Stimulated activated CD4-positive, alpha-beta T cell treated with anti-CD3 and anti-CD28 coated beads, Interleukin-15, amount 100 ng/mL, for 24 hours (primary cell): ENCODE results near the gene MAN1C1.

Experiments
- DNase-seq: peaks from one replicate; pipeline ENCODE4 v3.0.0-alpha.2; 2020

The MAN1C1 gene

GRCh38 chr1:25743164-25744139 lies 126.9 kb downstream of the MAN1C1 start:
- no peak for DNase-seq

DNA sequence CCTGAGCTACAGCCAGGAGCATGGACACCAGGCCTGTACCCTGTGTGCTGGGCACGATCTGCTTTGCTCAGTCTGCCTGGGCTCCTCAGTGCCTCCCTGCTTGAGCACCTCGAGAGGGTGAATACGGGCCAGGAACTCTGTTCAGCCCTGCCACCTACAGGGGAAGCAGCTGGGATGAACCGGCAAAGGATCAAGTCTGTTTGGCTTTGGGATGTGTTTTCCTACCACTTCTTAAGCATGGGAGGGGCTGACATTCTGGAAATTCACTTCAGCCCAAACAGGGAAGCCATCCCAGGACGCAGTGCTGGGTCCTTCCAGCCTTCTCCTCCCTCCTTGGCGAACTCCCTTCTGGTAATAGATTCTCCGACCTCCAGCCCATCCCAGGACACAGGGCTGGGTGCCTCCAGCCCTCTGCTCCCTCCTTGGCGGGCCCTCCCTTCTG lies 127.6 kb downstream of the MAN1C1 start:
- DNase-seq, result no peak

DNA sequence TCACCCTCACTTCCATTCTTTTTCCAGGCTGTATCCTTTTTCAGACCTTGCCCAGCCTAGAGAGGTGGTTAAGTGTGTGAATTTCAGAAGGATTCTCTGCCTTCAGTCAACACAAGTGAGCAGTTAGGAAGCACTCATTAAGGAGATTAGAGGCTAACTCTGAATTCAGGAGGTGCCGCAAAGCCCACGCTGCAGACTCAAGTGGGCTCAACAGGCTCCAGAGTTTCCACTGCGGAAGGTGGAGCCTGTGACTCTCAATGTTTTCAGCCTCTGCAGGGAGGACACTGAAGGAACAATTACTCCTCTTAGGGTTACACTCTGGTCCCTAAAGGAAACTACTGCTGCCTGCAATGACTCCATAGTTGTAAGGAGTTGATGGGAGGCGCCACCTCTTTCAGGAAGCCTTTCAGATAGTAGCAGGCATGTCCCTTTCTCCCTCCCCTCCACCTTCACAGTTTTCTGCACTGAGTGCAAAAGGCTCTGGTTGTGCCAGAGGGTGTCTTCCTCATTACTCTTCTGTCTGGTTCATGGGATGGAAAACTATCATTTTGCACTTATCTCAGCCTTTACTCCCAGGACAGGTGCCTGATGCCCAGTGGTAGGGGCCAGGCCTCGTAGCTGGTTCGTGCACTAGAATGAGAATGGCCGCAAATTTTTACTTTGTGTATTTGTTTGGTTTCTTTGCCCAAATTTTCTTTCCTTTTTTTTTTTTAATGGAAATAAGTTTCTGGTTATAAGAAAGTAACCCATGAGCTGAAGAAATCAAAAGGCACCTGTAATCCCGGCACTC lies 128.2 kb downstream of the MAN1C1 start:
- no peak for DNase-seq

DNA sequence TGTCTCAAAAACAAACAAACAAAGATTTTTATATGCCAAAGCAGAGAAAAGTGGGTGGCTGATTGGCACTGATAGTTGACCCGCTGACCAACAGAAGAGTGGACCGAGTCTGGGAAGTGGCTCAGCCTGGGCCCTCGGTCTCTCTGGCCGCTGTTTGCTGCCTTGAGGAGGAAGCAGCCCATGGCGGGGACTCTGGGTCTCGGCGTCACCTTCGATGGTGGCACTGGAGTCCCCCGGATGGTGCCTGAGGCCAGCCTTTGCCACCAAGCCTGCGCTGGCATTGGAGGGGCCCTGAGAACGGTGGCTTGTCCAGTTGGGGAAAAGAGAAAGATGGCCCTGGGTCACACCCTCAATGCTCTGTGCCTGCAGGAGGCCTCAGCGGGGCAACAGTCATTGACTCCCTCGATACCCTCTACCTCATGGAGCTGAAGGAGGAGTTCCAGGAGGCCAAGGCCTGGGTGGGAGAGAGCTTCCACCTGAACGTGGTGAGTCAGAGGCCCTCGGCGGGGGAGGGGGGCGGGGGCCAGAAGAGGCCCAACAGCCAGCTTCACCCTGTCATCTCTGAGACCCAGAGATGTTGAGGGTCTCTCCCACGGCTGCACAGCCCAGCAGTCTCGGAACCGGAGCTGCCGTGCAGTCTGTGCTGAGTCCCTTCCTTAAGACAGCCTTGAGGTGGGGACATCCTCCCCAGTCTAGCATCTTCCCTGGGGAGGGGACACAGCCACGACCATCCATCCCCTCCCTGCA lies 129.9 kb downstream of the MAN1C1 start:
- DNase-seq, result no peak

GRCh38 chr1:25747046-25747719 lies 130.6 kb downstream of the MAN1C1 start:
- no peak for DNase-seq

GRCh38 chr1:25748531-25749205 lies 132.1 kb downstream of the MAN1C1 start:
- no peak for DNase-seq

DNA sequence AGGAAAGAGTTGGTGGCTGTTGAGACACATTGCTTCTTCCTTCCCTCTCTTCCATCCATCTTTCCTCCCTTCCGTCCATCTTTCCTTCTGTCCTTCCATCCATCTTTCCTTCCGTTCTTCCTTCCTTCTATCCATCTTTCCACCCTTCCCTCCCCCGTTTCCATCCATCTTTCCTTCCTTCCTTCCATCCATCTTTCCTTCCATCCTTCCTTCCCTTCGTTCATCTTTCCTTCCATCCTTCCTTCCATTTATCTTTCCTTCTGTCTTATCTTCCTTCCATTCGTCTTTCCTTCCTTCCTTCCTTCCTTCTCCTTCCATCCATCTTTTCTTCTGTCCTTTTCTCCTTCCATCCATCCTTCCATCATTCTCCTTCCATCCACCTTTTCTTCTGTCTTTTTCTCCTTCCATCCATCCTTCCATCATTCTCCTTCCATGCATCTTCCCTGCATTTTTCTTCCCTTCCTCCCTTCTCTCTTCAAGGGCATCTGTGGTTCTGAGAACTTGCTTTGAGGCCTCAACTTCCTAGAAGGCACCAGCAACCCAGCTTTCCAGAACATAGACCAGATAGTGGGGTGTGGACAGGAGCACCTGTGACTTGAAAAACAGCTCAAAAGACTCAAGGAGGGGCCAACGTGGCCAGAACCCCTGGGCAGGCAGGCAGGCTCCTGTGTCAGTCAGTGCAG lies 134.5 kb downstream of the MAN1C1 start:
- DNase-seq, result no peak

- DNase-seq, result peak; percentile 34
Measured at GRCh38 chr1:25754470-25755181, 138.0 kb downstream of the MAN1C1 start.

GRCh38 chr1:25755475-25756125 lies 139.0 kb downstream of the MAN1C1 start:
- DNase-seq, result no peak

DNA sequence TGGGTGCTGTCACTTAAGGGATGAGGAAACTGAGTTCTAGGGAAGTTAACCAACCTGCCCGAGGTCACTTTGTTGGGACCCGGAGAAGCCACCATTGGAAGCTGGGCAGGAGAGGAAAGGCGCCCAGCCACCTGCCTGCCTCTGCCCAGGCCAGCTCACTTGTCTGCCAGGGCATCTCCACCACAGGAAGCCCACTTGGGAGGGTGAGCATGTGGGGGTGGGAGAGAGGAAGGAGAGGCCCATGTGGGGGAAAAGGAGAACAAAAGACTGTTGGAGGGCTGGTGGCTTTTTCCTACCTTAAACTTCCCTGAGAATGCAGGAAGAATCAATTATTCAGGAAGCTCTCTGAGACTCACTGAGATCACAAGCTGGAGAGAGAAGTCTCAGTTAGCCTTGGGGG lies 139.6 kb downstream of the MAN1C1 start:
- DNase-seq, result no peak

GRCh38 chr1:25757151-25757845 lies 140.7 kb downstream of the MAN1C1 start:
- no peak for DNase-seq

DNA sequence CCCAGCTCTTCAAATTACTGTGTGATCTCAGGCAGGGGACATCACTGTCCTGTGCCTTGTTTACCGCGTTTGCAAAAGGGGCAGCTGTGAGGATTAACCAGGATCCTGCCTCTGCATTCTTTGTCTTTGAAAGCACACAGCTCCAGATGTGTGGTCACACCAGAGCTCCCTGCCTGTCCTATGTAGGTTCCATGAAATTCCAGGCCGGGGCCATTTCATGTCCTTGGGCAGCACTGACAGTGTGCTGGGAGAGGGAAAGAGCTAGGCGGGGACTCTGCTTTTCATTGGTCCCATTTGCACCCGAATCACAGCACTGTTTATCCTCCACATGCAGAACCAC lies 141.2 kb downstream of the MAN1C1 start:
- no peak for DNase-seq

DNA sequence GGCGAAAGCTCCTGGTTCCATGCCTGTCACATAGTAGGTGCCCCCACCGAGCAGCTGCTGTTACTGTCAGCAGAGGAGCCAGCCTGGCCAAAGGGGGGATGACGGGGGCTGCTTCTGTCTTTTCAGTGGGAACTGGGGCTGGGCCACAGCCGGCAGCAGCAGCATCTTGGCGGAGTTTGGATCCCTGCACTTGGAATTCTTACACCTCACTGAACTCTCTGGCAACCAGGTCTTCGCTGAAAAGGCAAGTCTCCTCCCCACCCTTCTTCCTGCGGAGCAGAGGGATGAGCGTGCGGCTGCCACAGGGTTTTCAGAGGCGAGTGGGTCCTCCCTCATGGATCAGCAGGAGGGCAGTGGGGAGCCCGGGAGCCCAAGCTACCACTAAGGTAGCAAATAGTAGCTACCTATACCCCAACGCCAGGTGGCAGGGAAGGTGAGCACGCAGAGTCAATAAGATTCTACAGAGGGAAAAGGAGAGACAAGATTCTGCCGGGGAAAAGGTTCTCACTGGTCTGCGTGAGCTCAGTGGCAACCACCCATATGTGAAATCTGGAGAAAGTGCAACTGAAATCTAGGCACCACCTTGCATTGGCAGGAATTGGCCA lies 142.0 kb downstream of the MAN1C1 start:
- no peak for DNase-seq

DNA sequence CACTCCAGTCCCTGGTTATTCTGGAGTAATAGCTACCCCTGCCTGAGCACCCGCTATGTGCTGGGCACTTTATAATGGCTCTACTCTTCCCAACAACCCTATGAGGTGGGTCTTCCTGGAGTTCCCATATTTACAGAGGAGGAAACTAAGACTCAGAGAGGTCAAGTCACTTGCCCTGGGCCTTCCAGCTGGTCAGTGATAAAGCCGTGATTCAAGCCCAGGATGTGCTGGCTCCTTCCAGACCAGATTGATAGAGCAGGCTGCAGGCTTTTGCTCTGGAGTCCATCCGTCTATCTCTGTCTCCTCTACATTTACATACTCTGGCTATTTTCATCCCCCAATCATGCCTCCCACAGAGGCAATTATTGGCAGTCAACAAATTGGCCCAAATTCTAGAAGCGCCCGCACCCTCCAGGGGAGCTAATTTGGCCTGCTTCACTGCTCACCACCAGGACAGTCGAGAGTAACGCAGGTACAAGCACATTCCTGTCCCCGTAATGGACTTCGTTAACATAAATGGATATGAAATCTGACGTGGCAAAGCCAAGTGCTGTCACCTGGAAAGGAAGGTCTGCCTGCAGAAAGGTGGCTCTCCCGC lies 143.6 kb downstream of the MAN1C1 start:
- DNase-seq, result no peak

DNA sequence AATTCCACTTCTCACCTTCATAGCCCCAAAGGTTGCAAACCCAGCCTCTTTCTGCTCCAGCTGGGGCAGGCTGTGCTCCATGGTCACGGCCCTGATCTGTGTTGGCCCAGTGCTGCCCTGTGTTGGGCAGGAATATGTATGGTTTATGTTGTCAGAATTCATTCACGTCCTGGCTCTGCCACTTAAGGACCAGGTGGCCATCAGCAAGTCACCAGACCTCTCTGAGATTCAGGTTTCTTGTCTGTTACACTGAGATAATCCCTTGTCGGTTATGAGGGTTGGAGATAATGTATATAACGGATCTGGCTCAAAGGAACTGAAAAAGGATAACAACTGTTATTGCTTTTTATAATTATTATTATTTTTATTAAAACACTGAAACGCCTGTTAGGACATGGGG lies 144.3 kb downstream of the MAN1C1 start:
- no peak for DNase-seq

GRCh38 chr1:25763493-25763892 lies 146.9 kb downstream of the MAN1C1 start:
- DNase-seq, result no peak

- no peak for DNase-seq
Measured at GRCh38 chr1:25765136-25765922, 148.7 kb downstream of the MAN1C1 start.
